ENCODE data around the gene PPP1R9B. TPM values are rescaled to one million over a fixed set of nuclear protein-coding genes. Genes with fewer than 3 reads are reported as not detected.

The PPP1R9B gene
- total RNA-seq, 1 experiment from 2014 or later = 21.7 TPM

- TF ChIP-seq ZNF512 (CRISPR knock-in tag; IDR thresholded peaks at IDR 0.05; ENCODE audit: borderline replicate concordance) (no peak), ETV6 (CRISPR knock-in tag; IDR thresholded peaks at IDR 0.05) (no peak), ATF1 (CRISPR knock-in tag; IDR thresholded peaks at IDR 0.05) (no peak), NFE2L1 (CRISPR knock-in tag; IDR thresholded peaks at IDR 0.05) (no peak), MYBL2 (CRISPR knock-in tag; IDR thresholded peaks at IDR 0.05) (no peak), NR3C1 (CRISPR knock-in tag; conservative IDR thresholded peaks at IDR 0.05; ENCODE audit: low read depth) (no peak), NR2C2 (CRISPR knock-in tag; IDR thresholded peaks at IDR 0.05) (no peak), PRRX2 (CRISPR knock-in tag; IDR thresholded peaks at IDR 0.05) (no peak), ZNF416 (CRISPR knock-in tag; IDR thresholded peaks at IDR 0.05) (no peak), RELA (CRISPR knock-in tag; IDR thresholded peaks at IDR 0.05; ENCODE audit: borderline replicate concordance) (no peak), ZNF425 (CRISPR knock-in tag; conservative IDR thresholded peaks at IDR 0.05) (no peak), ZNF263 (CRISPR knock-in tag; IDR thresholded peaks at IDR 0.05; ENCODE audit: low read depth) (no peak)
- TF ChIP-seq, protein P1, sequence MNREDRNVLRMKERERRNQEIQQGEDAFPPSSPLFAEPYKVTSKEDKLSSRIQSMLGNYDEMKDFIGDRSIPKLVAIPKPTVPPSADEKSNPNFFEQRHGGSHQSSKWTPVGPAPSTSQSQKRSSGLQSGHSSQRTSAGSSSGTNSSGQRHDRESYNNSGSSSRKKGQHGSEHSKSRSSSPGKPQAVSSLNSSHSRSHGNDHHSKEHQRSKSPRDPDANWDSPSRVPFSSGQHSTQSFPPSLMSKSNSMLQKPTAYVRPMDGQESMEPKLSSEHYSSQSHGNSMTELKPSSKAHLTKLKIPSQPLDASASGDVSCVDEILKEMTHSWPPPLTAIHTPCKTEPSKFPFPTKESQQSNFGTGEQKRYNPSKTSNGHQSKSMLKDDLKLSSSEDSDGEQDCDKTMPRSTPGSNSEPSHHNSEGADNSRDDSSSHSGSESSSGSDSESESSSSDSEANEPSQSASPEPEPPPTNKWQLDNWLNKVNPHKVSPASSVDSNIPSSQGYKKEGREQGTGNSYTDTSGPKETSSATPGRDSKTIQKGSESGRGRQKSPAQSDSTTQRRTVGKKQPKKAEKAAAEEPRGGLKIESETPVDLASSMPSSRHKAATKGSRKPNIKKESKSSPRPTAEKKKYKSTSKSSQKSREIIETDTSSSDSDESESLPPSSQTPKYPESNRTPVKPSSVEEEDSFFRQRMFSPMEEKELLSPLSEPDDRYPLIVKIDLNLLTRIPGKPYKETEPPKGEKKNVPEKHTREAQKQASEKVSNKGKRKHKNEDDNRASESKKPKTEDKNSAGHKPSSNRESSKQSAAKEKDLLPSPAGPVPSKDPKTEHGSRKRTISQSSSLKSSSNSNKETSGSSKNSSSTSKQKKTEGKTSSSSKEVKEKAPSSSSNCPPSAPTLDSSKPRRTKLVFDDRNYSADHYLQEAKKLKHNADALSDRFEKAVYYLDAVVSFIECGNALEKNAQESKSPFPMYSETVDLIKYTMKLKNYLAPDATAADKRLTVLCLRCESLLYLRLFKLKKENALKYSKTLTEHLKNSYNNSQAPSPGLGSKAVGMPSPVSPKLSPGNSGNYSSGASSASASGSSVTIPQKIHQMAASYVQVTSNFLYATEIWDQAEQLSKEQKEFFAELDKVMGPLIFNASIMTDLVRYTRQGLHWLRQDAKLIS (CRISPR knock-in tag; IDR thresholded peaks at IDR 0.05; ENCODE audit: borderline replicate concordance) = no peak
- TF ChIP-seq, protein P2, sequence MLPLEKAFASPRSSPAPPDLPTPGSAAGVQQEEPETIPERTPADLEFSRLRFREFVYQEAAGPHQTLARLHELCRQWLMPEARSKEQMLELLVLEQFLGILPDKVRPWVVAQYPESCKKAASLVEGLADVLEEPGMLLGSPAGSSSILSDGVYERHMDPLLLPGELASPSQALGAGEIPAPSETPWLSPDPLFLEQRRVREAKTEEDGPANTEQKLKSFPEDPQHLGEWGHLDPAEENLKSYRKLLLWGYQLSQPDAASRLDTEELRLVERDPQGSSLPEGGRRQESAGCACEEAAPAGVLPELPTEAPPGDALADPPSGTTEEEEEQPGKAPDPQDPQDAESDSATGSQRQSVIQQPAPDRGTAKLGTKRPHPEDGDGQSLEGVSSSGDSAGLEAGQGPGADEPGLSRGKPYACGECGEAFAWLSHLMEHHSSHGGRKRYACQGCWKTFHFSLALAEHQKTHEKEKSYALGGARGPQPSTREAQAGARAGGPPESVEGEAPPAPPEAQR (CRISPR knock-in tag; IDR thresholded peaks at IDR 0.05) = no peak
- TF ChIP-seq, protein P3, sequence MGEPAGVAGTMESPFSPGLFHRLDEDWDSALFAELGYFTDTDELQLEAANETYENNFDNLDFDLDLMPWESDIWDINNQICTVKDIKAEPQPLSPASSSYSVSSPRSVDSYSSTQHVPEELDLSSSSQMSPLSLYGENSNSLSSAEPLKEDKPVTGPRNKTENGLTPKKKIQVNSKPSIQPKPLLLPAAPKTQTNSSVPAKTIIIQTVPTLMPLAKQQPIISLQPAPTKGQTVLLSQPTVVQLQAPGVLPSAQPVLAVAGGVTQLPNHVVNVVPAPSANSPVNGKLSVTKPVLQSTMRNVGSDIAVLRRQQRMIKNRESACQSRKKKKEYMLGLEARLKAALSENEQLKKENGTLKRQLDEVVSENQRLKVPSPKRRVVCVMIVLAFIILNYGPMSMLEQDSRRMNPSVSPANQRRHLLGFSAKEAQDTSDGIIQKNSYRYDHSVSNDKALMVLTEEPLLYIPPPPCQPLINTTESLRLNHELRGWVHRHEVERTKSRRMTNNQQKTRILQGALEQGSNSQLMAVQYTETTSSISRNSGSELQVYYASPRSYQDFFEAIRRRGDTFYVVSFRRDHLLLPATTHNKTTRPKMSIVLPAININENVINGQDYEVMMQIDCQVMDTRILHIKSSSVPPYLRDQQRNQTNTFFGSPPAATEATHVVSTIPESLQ (CRISPR knock-in tag; IDR thresholded peaks at IDR 0.05) = no peak
- TF ChIP-seq, protein P4, sequence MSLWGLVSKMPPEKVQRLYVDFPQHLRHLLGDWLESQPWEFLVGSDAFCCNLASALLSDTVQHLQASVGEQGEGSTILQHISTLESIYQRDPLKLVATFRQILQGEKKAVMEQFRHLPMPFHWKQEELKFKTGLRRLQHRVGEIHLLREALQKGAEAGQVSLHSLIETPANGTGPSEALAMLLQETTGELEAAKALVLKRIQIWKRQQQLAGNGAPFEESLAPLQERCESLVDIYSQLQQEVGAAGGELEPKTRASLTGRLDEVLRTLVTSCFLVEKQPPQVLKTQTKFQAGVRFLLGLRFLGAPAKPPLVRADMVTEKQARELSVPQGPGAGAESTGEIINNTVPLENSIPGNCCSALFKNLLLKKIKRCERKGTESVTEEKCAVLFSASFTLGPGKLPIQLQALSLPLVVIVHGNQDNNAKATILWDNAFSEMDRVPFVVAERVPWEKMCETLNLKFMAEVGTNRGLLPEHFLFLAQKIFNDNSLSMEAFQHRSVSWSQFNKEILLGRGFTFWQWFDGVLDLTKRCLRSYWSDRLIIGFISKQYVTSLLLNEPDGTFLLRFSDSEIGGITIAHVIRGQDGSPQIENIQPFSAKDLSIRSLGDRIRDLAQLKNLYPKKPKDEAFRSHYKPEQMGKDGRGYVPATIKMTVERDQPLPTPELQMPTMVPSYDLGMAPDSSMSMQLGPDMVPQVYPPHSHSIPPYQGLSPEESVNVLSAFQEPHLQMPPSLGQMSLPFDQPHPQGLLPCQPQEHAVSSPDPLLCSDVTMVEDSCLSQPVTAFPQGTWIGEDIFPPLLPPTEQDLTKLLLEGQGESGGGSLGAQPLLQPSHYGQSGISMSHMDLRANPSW (CRISPR knock-in tag; conservative IDR thresholded peaks at IDR 0.05; ENCODE audit: low read depth) = no peak
- TF ChIP-seq, protein P5, sequence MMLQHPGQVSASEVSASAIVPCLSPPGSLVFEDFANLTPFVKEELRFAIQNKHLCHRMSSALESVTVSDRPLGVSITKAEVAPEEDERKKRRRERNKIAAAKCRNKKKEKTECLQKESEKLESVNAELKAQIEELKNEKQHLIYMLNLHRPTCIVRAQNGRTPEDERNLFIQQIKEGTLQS (CRISPR knock-in tag; conservative IDR thresholded peaks at IDR 0.05) = no peak
- TF ChIP-seq, protein P6, sequence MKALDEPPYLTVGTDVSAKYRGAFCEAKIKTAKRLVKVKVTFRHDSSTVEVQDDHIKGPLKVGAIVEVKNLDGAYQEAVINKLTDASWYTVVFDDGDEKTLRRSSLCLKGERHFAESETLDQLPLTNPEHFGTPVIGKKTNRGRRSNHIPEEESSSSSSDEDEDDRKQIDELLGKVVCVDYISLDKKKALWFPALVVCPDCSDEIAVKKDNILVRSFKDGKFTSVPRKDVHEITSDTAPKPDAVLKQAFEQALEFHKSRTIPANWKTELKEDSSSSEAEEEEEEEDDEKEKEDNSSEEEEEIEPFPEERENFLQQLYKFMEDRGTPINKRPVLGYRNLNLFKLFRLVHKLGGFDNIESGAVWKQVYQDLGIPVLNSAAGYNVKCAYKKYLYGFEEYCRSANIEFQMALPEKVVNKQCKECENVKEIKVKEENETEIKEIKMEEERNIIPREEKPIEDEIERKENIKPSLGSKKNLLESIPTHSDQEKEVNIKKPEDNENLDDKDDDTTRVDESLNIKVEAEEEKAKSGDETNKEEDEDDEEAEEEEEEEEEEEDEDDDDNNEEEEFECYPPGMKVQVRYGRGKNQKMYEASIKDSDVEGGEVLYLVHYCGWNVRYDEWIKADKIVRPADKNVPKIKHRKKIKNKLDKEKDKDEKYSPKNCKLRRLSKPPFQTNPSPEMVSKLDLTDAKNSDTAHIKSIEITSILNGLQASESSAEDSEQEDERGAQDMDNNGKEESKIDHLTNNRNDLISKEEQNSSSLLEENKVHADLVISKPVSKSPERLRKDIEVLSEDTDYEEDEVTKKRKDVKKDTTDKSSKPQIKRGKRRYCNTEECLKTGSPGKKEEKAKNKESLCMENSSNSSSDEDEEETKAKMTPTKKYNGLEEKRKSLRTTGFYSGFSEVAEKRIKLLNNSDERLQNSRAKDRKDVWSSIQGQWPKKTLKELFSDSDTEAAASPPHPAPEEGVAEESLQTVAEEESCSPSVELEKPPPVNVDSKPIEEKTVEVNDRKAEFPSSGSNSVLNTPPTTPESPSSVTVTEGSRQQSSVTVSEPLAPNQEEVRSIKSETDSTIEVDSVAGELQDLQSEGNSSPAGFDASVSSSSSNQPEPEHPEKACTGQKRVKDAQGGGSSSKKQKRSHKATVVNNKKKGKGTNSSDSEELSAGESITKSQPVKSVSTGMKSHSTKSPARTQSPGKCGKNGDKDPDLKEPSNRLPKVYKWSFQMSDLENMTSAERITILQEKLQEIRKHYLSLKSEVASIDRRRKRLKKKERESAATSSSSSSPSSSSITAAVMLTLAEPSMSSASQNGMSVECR (CRISPR knock-in tag; IDR thresholded peaks at IDR 0.05; ENCODE audit: borderline replicate concordance) = no peak
- no peak for ATAC-seq
These were observed 15.0 kb upstream of the PPP1R9B start for GRCh38 chr17:50165466-50165865.

More at GRCh38 chr17:50165466-50165865, 15.0 kb upstream of the PPP1R9B start:
- Mint-ChIP-seq H3K4me3 (no peak overlapping the region), H3K27ac (peak overlapping the region; percentile 7), H3K36me3 (no peaks in the 10 kb centered on the region), H3K27me3 (ENCODE audit: low read depth) (peaks cover 24% of the 10 kb centered on the region), H3K9me3 (no peaks in the 10 kb centered on the region), H3K4me1 (peaks cover 18% of the 10 kb centered on the region)
- POLR2A ChIA-PET = interaction anchor here (1.6 kb wide), 1 partner anchor 12 kb away, joined by 4 read pairs; no protein-coding TSS in a partner anchor
- CTCF ChIA-PET = interaction anchor here (0.8 to 3.5 kb wide), 15 partner anchors 12 to 109 kb away, joined by 3 to 11 read pairs (median 4); partner anchors contain the start of gene TMEM92
- no peak for DNase-seq (ENCODE audit: low spot score)

Data from WTC11 (cell line).